ENCODE measurements around the gene HOXB8.

The HOXB8 gene

DNA sequence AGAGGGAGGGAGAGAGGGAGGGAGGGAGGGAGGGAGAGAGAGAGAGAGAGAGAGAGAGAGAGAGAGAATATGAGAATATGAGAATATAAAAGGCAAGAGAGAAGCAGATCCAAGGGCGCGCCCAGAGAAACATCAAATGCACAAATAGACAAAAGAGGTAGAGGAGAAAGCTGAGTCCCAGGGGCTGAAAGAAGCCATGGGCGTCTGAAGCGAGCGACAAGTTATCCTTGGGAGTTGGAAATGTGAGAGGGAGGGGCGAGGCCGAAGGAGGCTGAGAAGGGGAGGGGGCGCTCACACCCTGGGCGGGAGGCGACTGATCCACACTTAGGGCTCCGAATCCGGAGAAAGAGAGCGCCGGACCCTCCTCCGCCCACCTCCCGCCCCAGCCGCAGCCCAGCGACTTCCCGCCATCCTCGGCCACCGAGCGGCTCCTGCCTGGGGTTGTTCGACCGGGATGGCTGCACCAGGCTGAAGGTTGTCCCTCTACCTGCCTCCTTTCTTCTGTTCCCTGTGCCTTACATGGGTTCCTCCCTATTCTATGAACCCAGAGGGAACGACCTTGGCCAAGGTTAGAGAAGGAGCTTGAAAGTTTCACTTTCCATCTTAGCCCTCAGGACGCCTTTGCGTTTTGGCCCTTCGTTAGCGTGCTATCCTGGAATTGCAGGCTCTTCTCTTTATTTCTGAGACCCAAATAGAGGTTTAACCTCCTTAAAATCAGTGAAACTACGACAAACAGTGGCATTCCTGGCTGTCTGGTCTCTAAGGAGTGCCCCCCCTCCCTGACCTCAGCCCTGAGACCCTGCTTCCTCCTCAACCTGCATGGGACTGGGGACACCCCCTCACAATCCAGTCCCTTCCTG, 32.2 kb upstream of the HOXB8 start:
- TF ChIP-seq TCF4 (CRISPR knock-in tag; IDR thresholded peaks at IDR 0.05; ENCODE audit: borderline replicate concordance) (no peak), ZNF8 (CRISPR knock-in tag; IDR thresholded peaks at IDR 0.05) (no peak), ARNTL (CRISPR knock-in tag; IDR thresholded peaks at IDR 0.05; ENCODE audit: borderline replicate concordance, low read depth) (no peak), CSDC2 (CRISPR knock-in tag; IDR thresholded peaks at IDR 0.05) (no peak), ZNF70 (CRISPR knock-in tag; IDR thresholded peaks at IDR 0.05) (no peak)
- TF ChIP-seq, protein P1, sequence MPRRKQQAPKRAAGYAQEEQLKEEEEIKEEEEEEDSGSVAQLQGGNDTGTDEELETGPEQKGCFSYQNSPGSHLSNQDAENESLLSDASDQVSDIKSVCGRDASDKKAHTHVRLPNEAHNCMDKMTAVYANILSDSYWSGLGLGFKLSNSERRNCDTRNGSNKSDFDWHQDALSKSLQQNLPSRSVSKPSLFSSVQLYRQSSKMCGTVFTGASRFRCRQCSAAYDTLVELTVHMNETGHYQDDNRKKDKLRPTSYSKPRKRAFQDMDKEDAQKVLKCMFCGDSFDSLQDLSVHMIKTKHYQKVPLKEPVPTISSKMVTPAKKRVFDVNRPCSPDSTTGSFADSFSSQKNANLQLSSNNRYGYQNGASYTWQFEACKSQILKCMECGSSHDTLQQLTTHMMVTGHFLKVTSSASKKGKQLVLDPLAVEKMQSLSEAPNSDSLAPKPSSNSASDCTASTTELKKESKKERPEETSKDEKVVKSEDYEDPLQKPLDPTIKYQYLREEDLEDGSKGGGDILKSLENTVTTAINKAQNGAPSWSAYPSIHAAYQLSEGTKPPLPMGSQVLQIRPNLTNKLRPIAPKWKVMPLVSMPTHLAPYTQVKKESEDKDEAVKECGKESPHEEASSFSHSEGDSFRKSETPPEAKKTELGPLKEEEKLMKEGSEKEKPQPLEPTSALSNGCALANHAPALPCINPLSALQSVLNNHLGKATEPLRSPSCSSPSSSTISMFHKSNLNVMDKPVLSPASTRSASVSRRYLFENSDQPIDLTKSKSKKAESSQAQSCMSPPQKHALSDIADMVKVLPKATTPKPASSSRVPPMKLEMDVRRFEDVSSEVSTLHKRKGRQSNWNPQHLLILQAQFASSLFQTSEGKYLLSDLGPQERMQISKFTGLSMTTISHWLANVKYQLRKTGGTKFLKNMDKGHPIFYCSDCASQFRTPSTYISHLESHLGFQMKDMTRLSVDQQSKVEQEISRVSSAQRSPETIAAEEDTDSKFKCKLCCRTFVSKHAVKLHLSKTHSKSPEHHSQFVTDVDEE (CRISPR knock-in tag; IDR thresholded peaks at IDR 0.05): no peak
- ATAC-seq: peak; percentile 57

DNA sequence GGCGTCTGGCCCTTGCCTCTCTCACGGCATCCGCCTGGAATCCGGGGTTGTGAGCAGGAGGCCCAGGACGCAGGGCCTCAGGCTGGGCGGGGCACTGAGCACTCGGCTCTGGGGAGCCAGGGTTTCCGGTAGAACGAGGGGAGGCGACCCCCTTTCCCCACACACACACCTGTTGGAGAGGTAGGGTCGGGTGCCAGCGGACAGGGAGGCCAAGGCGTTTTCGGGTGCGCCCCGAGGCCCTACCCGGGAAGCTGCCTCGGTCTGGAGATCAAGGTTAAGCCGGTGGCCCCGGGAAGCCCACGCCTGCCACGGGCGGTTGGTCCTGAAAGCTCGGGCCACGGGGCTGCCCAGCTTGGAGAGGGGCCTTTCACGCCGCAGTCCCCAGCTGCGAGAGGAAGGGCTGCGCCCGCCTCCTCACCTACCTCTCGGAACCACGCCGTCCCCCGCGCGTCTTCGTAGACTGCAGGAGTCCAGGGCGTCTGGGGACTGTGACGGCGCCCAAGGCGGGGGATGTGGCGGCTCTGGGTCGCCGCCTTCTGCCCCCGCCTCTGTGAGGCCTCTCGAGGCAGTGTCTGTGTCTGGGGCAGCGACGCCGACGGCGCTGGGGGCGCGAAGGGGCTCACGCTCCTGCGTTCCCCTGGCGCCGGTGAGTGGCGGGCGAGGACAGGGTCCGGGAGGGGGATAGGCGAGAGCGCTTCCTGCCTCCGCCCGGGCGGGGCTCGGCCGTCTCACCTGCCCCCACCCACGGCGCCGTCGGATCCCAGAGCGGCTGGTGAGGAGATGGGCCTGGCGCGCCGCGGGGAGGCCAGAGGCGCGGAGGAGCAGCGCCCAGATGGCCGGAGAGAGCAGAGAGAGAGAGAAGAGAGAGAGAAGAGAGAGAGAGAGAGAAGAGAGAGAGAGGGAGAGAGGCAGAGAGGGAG, 31.4 kb upstream of the HOXB8 start:
- TF ChIP-seq ISL1 (CRISPR knock-in tag; IDR thresholded peaks at IDR 0.05) (no peak), CSDC2 (CRISPR knock-in tag; IDR thresholded peaks at IDR 0.05) (no peak), GLIS3 (CRISPR knock-in tag; IDR thresholded peaks at IDR 0.05) (no peak), ZNF565 (CRISPR knock-in tag; conservative IDR thresholded peaks at IDR 0.05; ENCODE audit: low read depth) (no peak), ARNTL (CRISPR knock-in tag; IDR thresholded peaks at IDR 0.05; ENCODE audit: borderline replicate concordance, low read depth) (no peak), BACH2 (CRISPR knock-in tag; IDR thresholded peaks at IDR 0.05; ENCODE audit: borderline replicate concordance) (no peak), RARB (CRISPR knock-in tag; IDR thresholded peaks at IDR 0.05) (no peak), ZNF70 (CRISPR knock-in tag; IDR thresholded peaks at IDR 0.05) (no peak), ESRRG (CRISPR knock-in tag; IDR thresholded peaks at IDR 0.05) (no peak), TOX (CRISPR knock-in tag; IDR thresholded peaks at IDR 0.05; ENCODE audit: borderline replicate concordance) (no peak), OSR1 (CRISPR knock-in tag; IDR thresholded peaks at IDR 0.05) (no peak), SNAI2 (CRISPR knock-in tag; IDR thresholded peaks at IDR 0.05) (no peak)
- TF ChIP-seq, protein P2, sequence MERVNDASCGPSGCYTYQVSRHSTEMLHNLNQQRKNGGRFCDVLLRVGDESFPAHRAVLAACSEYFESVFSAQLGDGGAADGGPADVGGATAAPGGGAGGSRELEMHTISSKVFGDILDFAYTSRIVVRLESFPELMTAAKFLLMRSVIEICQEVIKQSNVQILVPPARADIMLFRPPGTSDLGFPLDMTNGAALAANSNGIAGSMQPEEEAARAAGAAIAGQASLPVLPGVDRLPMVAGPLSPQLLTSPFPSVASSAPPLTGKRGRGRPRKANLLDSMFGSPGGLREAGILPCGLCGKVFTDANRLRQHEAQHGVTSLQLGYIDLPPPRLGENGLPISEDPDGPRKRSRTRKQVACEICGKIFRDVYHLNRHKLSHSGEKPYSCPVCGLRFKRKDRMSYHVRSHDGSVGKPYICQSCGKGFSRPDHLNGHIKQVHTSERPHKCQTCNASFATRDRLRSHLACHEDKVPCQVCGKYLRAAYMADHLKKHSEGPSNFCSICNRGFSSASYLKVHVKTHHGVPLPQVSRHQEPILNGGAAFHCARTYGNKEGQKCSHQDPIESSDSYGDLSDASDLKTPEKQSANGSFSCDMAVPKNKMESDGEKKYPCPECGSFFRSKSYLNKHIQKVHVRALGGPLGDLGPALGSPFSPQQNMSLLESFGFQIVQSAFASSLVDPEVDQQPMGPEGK (CRISPR knock-in tag; IDR thresholded peaks at IDR 0.05; ENCODE audit: borderline replicate concordance): no peak
- TF ChIP-seq, protein P3, sequence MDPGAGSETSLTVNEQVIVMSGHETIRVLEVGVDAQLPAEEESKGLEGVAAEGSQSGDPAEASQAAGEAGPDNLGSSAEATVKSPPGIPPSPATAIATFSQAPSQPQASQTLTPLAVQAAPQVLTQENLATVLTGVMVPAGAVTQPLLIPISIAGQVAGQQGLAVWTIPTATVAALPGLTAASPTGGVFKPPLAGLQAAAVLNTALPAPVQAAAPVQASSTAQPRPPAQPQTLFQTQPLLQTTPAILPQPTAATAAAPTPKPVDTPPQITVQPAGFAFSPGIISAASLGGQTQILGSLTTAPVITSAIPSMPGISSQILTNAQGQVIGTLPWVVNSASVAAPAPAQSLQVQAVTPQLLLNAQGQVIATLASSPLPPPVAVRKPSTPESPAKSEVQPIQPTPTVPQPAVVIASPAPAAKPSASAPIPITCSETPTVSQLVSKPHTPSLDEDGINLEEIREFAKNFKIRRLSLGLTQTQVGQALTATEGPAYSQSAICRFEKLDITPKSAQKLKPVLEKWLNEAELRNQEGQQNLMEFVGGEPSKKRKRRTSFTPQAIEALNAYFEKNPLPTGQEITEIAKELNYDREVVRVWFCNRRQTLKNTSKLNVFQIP (CRISPR knock-in tag; IDR thresholded peaks at IDR 0.05; ENCODE audit: borderline replicate concordance, low read depth): no peak
- TF ChIP-seq, protein P4, sequence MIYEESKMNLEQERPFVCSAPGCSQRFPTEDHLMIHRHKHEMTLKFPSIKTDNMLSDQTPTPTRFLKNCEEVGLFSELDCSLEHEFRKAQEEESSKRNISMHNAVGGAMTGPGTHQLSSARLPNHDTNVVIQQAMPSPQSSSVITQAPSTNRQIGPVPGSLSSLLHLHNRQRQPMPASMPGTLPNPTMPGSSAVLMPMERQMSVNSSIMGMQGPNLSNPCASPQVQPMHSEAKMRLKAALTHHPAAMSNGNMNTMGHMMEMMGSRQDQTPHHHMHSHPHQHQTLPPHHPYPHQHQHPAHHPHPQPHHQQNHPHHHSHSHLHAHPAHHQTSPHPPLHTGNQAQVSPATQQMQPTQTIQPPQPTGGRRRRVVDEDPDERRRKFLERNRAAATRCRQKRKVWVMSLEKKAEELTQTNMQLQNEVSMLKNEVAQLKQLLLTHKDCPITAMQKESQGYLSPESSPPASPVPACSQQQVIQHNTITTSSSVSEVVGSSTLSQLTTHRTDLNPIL (CRISPR knock-in tag; IDR thresholded peaks at IDR 0.05; ENCODE audit: low read depth): no peak
- ATAC-seq: peak; percentile 10; the same call in 2 of the 3 replicates

DNA sequence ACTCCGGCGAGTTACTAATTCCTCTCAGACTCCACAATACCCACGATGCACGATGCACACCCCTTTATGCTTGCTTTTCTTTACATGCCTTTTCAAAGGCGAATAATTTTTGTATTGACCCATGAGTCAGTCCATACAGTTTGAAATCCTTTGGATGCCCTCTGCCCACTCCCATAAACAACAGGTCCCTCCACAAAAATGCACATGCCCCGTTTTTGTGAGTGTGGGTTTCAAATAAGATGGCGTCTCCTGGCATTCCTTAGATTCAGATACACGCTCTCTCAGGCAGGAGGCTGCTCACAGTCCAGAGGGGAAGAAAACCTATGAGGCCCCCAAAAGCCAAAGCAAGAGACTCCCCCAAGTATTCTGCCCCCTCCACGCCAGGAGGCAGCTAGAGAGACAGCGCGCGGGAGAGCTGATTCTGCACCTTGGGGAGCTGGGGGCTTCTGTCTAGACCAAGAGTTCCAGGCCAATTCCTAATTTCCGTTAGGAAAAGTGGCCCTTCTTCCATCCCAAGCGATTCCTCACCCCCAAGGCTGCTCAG, 30.6 kb upstream of the HOXB8 start:
- no peak for ATAC-seq
- TF ChIP-seq, protein P4 (CRISPR knock-in tag; IDR thresholded peaks at IDR 0.05; ENCODE audit: low read depth): no peak
- TF ChIP-seq RARB (CRISPR knock-in tag; IDR thresholded peaks at IDR 0.05) (no peak), ZNF8 (CRISPR knock-in tag; IDR thresholded peaks at IDR 0.05) (no peak)
- TF ChIP-seq, protein P2 (CRISPR knock-in tag; IDR thresholded peaks at IDR 0.05; ENCODE audit: borderline replicate concordance): no peak
- TF ChIP-seq, protein P3 (CRISPR knock-in tag; IDR thresholded peaks at IDR 0.05; ENCODE audit: borderline replicate concordance, low read depth): no peak

Data from SK-N-SH treated with all-trans-retinoic acid at 6 μM for 48 hours (cell line).